HG02623 (cell line): ENCODE results near the gene ZACN.
"Not testable (repeated sequence)": the region's sequence is repeated elsewhere in the genome, so short reads cannot be mapped to it uniquely, and the experiment has no call there.

Experiments used
- ATAC-seq: cut with Tn5 transposase; IDR thresholded peaks from one replicate; pipeline ENCODE4 v1.9.1; 2021; ENCODE audit warnings: moderate library complexity; ENCODE audit not compliant: unreplicated experiment

Gene ZACN

DNA sequence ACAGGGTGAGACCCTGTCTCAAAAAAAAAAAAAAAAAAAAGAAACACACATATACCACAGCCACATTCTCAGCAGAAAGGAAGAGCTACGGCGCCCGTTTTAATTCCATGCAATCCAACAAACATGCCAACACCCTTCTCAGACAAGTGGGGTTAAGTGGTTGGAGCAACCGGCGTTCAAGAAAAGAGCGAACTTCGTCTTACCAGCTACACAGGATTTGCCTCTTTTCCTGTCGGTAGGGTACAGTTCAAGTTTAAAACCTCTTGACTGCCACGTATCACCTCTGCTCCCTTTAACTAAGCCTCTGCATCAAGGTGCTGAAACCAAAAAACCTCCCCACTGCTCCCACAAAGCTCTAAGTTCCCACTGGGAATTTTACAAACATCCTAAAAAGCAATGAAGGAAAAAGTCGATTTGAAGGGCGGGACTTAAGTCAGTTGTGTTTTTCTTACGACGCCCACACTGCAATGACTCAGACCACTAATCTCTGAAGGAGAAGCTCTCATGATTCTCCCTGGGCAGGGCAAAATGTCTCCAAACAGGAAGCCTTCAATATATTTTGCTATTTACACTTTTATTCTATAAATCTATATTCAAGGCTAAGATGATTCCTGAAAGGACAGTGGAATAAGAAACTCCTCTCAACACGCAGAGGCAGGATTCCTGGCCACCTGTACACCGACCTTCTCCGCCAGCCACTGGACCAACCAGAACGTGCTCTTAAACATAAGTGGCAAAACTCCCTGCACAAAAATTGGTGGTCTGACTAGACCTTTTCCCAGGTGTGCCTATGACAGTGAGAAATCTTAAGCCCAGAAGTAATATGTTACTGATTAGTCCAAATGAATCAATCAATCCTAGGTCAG lies 25.5 kb upstream of the ZACN start:
- ATAC-seq, result no peak

DNA sequence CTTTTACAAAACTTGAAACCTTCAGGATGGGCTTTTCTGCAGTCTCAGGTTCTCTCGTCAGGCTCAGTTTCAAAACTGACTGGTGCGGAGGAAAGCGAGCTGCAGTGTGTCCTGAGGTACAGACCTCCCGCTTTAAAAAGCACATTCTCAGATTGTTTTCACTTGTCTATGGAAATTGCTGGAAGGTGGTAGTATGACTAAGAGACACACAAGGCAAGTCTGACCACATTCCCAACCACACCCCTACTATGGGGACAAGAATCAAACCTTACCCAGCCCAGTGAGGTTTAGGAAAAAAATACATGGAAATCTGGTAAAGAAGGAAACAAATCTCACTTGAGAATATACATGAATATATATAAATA lies 24.9 kb upstream of the ZACN start:
- no peak for ATAC-seq

DNA sequence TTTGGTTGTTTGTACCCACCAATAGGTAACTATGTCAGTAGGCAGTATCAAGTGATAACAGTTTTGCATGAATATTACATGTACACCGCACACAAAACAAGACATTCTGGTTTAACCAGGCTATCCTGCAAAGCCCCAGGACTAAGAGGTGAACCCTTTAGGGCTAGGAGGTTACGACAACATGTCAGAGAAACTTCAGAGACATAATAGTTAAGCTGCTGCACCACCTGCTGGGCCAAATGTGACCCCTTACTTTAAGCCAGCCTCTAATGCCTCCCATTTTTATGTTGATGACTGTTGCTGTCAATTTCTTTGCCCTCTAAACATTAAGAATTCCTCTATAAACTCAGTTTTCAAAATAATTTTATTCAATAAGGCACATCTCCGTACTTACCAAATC lies 22.1 kb upstream of the ZACN start:
- ATAC-seq, result no peak

DNA sequence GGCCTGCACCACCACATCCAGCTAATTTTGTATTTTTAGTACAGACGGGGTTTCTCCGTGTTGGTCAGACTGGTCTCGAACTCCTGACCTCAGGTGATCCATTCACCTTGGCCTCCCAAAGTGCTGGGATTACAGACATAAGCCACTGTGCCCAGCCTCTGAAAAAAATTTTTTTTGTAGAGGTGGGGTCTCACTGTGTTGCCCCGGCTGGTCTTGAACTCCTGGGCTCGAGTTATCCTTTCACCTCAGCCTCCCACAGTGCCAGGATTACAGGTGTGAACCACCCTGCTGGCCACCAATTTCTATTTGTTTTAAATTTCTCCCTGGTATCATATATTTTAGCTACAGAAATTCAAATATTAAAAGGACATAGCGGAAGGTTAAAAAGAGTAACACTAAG lies 20.7 kb upstream of the ZACN start:
- ATAC-seq, result not testable (repeated sequence)

DNA sequence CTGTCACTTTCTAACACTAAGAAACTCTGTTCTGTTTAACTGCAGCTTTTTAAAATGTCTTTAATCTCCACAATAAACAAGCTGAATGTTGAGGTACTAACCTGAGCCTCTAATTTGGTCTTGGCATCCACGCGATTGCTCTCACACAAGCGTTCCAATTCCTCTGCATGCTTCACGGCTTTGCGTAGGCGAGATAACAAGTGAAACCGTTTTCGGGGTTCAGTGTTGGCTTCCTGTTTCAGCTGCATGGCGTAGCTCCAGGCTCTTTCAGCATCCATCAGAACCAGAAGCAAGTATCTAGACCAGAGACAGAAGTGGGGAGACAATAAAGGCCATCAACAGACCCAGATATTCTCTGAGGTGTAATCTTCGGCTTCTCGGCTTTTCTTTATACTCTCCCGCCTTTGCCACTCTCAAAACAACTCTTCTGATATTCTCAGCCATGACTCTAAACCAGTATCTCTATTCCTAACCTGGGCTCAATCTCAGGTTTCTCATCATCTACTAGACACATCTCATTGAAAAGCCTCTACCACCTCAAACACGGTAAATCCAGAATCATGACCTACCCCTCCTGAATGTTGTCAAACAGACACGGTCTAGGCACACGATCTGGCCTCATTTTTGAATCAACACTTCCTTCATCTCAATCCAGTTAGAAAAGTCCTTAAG lies 15.0 kb upstream of the ZACN start:
- no peak for ATAC-seq

DNA sequence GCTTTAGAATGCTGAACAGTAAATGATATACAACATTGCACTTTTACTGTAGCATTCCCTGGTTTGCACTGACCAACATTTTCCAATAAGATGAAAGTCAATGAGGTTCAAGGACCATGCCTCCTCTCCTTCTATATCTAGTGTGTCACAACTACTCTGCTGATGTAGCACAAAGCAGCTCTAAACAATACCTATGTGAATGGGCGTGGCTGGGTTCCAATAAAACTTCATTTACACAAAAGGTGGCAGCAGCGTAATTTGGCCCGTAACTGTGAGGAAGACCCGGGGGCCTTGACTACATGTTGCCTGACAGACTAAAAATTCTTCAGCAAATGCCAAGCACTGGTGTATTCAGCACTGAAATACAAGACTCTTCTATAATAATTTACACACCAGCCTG lies 13.2 kb upstream of the ZACN start:
- ATAC-seq, result no peak

DNA sequence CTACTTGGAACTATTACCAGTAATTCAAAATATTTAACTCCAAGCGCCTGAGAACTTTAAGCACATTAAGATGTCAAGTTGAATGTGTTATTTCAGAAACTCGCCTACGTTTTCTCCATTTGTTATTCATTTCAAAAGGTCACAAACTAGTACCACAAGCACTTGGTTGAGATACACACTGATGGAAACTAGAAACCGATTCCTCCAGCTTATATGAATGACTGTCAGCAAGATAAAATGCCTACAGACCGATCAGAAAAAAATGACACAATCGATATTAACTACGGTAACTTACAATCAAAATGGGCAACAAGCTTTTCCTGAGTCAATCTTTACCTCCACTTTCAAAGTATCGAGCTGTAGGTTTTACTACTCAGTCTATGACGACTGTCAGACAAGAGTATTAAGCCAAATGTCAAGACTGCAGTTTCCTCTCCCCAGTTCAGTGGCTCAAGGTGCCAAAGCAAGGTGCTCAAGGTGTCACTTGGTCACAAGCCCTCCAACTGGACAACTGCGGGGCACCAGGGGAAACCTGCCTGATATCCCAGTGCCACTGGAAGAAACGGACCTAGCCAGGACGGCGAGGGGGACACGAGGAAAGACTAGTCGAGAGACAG lies 7.3 kb upstream of the ZACN start:
- ATAC-seq, result no peak

DNA sequence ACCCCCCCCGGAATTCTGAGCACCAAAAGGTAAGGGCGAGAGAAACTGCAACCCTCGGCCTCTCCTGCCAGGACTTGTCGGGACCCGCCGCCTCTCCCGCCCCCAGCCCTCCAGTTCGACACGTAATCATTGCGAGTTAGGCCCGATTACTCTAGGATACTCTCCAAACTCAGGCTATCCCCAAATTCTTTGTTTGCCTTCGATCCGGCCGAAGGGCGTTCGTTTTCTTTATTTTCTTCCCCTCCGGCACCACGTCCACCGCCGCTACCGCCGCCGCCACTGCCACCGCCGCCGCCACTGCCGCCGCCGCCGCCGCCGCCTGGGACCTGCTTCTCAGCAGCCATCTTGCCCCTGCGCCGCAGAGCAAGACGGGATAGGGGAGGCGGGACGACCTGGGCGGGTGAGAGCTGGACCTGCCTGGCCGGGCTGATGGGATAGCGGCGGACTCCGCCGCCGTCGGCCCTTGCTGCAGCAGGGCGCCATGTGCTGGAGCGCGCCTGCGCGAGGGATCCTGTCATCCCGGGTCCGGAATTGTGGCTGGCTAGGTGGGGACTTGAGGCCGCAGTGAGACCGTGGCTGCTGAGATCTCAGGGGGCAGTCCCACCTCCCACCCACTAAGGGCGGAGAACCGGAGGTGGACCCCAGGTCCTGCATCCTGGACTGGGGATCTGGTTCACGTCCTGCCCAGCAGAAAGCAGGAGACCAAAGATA lies 6.7 kb upstream of the ZACN start, which contains the start of gene SRP68:
SRP68 (minus strand) TSS at position 370 of the 711 bp plus-strand sequence; CDS start at position 344, 26 bp downstream.
- peak; percentile 89 for ATAC-seq

DNA sequence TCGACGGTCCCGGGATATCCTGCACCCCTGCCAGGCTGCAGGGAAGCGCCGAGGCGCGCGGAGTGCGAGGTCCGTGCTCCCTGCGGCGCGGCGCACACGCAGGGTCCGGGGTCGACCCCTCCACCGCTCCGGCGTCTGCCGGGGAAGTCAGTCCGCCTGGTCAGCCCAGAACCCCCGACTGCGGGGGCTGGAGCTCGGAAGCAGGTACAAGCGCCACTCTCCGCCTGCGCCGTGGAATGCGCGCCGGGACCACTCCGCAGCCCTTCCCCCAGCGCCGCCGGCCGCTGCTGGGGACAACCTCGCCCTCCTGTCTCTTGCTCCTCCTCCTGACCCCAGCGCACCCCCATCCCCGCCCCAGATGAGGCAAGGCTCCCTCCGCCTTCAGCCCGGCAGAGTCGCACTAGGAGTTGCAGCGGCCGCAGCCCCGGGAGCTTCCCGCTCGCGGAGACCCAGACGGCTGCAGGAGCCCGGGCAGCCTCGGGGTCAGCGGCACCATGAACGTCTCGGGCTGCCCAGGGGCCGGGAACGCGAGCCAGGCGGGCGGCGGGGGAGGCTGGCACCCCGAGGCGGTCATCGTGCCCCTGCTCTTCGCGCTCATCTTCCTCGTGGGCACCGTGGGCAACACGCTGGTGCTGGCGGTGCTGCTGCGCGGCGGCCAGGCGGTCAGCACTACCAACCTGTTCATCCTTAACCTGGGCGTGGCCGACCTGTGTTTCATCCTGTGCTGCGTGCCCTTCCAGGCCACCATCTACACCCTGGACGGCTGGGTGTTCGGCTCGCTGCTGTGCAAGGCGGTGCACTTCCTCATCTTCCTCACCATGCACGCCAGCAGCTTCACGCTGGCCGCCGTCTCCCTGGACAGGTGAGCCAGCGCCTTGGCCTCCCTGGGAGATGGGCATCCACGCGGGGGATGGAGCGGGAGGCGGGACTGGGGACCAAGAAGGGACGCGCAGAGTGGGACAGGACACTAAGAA lies 4.3 kb upstream of the ZACN start, which contains the start of gene GALR2:
GALR2 (plus strand) TSS at position 392 of the 974 bp plus-strand sequence; CDS start at position 495, 103 bp downstream.
- no peak for ATAC-seq

DNA sequence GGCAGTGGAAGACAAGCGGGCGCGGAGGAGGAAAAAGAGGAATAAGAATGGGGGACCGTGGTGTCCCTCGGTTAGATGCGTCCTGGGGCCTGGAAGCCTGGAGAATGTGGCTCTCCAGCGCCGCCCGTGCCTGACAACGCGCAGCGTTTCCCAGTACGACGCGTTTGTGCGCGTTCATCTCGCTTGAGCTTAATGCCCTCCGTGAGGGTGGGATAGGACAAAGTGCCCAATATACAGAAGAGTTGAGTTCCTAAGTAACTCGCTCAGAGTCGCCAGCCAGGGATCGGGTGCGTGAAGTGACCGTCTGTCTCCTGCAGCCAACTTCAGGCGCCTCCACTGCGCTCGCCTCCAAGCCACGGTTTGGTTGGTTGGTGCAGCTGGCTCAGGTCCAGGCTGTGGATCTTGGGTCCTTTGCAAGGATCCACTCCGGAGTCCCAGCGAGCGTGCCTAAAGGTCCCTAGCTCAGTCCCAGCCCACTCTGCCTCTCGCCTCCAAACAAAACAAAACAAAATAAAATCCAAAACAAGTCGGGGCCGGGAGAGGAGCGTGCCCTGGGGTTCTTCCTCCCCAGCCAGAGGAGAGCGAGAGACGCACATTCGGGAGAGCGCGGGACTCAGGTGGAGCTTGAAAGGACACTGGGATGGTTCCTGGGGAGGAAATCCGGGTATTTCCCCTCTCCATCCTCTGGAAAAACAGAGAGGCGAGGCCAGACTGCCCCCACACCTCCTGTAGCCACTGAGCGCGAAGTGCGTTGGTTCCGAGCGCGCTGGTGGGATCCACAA lies 3.4 kb upstream of the ZACN start:
- no peak for ATAC-seq

DNA sequence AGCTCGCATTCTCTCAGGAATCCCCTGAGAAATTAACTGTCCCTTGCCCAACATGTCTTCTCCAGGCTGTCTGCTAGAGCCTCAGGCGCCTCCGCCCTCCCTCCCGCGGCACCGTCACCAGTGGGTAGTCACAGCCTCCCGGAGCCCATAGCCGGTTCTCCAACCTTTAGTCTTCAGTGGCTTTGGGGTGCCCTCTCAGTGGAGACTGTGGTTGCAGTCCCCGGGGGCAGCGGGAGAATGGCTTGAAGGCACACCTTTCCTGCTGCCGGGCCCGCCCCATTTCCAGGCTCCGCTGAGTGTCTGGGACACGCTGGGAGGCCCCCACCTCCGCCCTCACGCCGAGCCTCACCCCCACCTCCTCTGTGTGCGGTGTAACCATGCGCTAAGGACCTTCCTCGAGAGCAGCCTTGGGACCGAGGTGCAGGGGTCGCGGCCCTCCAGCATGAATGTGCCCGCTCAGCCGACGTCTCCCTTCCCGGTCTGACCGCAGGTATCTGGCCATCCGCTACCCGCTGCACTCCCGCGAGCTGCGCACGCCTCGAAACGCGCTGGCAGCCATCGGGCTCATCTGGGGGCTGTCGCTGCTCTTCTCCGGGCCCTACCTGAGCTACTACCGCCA lies 2.7 kb upstream of the ZACN start:
- no peak for ATAC-seq

DNA sequence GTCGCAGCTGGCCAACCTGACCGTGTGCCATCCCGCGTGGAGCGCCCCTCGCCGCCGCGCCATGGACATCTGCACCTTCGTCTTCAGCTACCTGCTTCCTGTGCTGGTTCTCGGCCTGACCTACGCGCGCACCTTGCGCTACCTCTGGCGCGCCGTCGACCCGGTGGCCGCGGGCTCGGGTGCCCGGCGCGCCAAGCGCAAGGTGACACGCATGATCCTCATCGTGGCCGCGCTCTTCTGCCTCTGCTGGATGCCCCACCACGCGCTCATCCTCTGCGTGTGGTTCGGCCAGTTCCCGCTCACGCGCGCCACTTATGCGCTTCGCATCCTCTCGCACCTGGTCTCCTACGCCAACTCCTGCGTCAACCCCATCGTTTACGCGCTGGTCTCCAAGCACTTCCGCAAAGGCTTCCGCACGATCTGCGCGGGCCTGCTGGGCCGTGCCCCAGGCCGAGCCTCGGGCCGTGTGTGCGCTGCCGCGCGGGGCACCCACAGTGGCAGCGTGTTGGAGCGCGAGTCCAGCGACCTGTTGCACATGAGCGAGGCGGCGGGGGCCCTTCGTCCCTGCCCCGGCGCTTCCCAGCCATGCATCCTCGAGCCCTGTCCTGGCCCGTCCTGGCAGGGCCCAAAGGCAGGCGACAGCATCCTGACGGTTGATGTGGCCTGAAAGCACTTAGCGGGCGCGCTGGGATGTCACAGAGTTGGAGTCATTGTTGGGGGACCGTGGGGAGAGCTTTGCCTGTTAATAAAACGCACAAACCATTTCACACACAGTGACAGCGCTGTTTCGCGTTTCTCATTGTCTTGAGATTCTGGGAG lies 2.0 kb upstream of the ZACN start:
- ATAC-seq, result no peak

DNA sequence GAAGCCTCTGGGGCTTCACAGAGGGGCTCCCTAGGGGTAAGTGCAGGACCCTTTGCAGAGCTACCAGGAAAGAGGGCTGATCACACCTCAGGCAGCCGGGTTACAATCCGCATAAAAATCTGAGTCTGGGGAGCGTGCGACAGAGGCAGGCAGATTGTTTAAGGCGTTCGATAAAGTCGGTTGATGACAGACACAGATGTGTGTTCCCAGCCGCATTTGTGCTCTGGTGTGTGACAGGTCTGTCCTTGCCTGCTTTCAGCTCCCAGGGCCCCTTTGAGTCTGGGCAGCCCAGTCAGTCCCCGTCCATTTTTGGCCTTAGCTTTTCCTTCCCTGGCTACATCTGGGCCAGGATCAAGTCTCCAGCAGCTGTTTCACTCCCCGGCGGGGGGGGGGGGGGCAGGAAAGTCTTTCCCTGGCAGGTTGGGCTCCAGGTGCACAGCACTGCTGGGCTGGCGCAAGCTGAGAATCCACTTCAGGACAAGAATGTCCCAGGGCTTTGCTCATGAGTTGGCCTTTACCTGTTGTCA lies 1.3 kb upstream of the ZACN start:
- ATAC-seq, result no peak

DNA sequence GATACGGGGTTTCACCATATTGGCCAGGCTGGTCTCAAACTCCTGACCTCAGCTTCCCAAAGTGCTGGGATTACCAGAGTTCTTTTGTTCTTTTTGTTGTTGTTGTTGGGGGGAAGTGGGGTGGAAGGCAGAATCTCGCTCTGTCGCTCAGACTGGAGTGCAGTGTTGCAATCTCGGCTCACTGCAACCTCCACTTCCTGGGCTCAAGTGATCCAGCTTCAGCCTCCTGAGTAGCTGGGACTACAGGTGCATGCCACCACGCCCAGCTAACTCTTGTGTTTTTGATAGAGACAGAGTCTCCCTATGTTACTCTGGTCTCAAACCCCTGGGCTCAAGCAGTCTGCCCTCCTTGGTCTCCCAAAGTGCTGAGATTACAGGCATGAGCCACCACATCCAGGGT lies 612 bp upstream of the ZACN start:
- not testable (repeated sequence) for ATAC-seq

DNA sequence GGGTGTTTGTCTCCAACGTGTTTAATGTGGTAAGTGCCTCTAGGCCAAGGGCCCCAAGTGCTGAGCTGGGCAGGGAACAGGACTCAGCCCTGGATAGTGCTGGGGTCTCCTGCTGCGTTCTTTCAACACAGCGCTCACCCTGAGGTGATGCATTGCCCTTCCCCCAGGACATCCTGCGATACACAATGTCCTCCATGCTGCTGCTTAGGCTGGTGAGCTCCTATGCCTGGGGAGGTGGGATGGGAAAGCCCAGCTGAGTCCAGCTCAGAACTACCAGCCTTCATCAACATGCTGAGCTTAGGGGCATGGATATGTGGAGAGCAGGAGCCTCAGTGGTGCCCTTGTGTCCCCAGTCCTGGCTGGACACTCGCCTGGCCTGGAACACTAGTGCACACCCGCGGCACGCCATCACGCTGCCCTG lies 563 bp downstream of the ZACN start:
- ATAC-seq, result no peak

DNA sequence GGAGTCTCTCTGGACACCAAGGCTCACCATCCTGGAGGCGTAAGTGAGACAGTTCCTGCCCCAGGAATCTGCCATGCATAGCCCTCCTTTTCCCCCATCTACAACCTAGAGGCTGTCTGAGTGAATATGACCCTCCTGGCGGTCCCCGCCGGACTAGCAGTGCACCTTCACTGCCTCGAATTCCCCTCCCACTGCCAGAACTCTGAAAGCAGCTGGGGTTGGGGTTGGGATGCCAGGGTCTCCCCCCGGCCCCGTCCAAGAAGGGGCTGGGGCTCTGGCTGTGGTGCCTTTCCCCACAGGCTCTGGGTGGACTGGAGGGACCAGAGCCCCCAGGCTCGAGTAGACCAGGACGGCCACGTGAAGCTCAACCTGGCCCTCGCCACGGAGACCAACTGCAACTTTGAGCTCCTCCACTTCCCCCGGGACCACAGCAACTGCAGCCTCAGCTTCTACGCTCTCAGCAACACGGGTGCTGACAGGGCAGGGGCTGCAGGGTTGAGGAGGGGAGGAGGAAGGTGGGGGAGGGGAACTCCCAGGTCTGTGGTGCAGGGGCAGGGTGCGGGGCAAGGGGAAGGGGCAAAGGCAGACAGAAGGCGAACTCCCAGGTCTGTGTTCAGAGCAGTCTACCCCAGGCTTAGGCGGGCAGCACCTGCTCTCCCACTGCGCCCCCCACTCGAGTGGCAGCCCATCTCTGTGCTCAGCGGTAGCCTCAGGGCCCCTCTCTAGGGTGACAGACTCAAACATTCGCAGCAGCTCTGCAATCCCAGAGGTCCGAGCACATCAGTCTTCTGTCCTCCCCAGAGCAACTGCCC lies 1.2 kb downstream of the ZACN start:
- no peak for ATAC-seq

DNA sequence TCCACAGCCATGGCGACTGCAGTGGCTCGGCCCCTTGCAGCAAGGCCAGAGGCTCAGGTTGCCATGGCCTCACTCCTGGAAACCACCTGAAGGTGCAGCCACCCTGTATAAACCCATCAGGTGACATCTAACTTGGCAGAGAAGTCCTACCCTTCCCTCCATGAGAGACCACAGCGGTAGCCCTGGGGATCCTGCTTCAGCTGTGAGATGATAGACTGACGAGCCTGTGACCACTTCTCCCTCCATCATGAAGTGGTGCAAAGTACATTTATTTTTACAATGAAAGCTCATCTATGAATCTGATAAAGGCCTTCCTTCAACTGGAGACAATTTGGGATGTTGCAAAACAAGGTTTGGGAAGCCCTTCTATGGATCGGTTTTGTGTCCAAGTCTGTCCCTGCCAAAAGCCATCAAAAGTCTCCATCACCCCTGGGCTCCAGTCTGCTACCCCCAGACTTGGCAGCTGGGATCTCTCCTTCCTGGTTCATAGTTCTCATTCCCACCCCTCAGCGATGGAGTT lies 1.8 kb downstream of the ZACN start:
- ATAC-seq, result no peak
